Bronchial epithelial cell (primary cell): ENCODE measurements around the gene UNK. TPM values are rescaled to one million over a fixed set of nuclear protein-coding genes. Genes with fewer than 3 reads are reported as not detected.

Source experiments
- DNase-seq: peaks from one replicate; pipeline ENCODE4 v3.0.0-alpha.2; 2010; ENCODE audit warnings: low read depth
- FAIRE-seq: peaks from 2 replicates; lab custom pipeline; 2011; peaks lifted over from hg19 to GRCh38; lab: Jason Lieb, UNC
- H3K27me3 ChIP-seq: 2 replicates; pipeline ENCODE4 v1.5.1; 2011; ENCODE audit warnings: low read length; ENCODE audit not compliant: control insufficient read depth, insufficient read depth
- H3K36me3 ChIP-seq: 2 replicates; pipeline ENCODE4 v1.5.1; 2011; ENCODE audit warnings: low read length; ENCODE audit not compliant: control insufficient read depth, insufficient read depth
- H3K4me3 ChIP-seq: 2 replicates; pipeline ENCODE4 v1.5.1; 2011; ENCODE audit warnings: mild to moderate bottlenecking, low read depth, low read length, control low read depth
- total RNA-seq: library from RNA; depleted of rRNA; stranded (reverse); fragments of >200 nt; gene quantifications from 2 replicates; pipeline ENCODE4 v1.2.1, GENCODE V29; 2014
- TF ChIP-seq, protein P1 (sequence below): IDR thresholded peaks from 2 replicates; pipeline ENCODE4 v1.5.1; 2011; ENCODE audit warnings: mild to moderate bottlenecking, moderate library complexity, low read length, control low read depth, inconsistent platforms; ENCODE audit not compliant: insufficient read depth, severe bottlenecking

Gene UNK
- total RNA-seq, 1 donor from 2014 or later = 10.8 TPM

- DNase-seq (peak; percentile 78), FAIRE-seq (no peak)
- peak overlapping the region; percentile 62 for H3K4me3 ChIP-seq
- no peaks in the 10 kb centered on the region for H3K27me3 ChIP-seq
- H3K36me3 ChIP-seq = no peaks in the 10 kb centered on the region
- TF ChIP-seq, protein P1, sequence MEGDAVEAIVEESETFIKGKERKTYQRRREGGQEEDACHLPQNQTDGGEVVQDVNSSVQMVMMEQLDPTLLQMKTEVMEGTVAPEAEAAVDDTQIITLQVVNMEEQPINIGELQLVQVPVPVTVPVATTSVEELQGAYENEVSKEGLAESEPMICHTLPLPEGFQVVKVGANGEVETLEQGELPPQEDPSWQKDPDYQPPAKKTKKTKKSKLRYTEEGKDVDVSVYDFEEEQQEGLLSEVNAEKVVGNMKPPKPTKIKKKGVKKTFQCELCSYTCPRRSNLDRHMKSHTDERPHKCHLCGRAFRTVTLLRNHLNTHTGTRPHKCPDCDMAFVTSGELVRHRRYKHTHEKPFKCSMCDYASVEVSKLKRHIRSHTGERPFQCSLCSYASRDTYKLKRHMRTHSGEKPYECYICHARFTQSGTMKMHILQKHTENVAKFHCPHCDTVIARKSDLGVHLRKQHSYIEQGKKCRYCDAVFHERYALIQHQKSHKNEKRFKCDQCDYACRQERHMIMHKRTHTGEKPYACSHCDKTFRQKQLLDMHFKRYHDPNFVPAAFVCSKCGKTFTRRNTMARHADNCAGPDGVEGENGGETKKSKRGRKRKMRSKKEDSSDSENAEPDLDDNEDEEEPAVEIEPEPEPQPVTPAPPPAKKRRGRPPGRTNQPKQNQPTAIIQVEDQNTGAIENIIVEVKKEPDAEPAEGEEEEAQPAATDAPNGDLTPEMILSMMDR = no peak
These were observed 647 bp downstream of the UNK start for GRCh38 chr17:75785016-75785890.

- no peak for FAIRE-seq
- H3K27me3 ChIP-seq = no peaks in the 10 kb centered on the region
- TF ChIP-seq, protein P1 = no peak
These were observed 6.6 kb downstream of the UNK start for GRCh38 chr17:75791254-75791653.

DNA sequence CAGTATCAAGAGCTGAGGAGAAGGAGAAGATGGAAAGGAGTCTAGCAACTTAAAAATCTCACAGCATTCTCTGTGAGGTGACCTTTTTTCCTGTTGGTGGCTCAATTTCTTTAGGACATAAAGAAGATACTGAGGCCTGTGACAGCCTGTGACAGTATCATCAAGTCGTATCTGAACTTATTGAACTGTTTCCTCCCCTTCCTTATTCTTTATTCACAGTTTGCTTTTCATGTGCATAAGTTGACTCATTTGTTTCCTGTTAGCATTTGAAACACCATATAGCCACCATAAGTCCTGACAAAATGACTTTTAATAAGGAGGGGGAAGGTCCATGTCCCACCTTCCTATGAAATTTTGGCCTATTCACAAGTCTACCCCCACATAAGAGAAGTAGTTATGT, 8.9 kb downstream of the UNK start:
- H3K4me3 ChIP-seq = no peak overlapping the region
- H3K36me3 ChIP-seq = peaks cover 8% of the 10 kb centered on the region
- TF ChIP-seq, protein P1 = no peak
- FAIRE-seq (no peak), DNase-seq (no peak)
- H3K27me3 ChIP-seq = no peaks in the 10 kb centered on the region

More at GRCh38 chr17:75791254-75791653, 6.6 kb downstream of the UNK start:
- peaks cover 3% of the 10 kb centered on the region for H3K36me3 ChIP-seq
- DNase-seq = no peak
- H3K4me3 ChIP-seq = no peak overlapping the region

GRCh38 chr17:75795820-75796607, 11.4 kb downstream of the UNK start:
- TF ChIP-seq, protein P1 = no peak
- FAIRE-seq (no peak), DNase-seq (no peak)
- Histone ChIP-seq H3K4me3 (no peak overlapping the region), H3K27me3 (no peaks in the 10 kb centered on the region), H3K36me3 (peaks cover 14% of the 10 kb centered on the region)

DNA sequence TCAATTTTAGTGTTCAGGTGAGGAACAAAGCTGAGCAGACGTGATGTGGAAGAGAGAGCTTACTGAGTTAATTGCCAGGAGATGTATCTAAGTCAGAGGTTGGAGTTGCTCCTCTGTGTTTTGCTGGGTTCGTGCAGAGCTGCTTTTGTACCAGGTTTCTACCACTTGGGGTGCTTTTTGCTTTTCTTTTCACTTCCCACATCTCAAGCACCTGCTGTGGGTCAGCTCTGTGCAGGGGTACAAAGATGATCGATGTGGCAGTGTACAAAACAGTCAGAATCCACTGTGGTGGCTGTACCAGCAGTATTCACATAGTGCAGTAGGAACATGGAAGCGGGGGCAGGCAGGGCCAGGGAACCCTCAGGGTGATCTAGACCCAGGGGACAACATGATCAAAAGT, 14.8 kb downstream of the UNK start:
- Histone ChIP-seq H3K4me3 (no peak overlapping the region), H3K36me3 (peaks cover 11% of the 10 kb centered on the region), H3K27me3 (no peaks in the 10 kb centered on the region)
- DNase-seq (no peak), FAIRE-seq (no peak)
- TF ChIP-seq, protein P1 = no peak
